Transverse colon (tissue), 4 donors: ENCODE results near the gene PTPN3. TPM values are rescaled to one million over a fixed set of nuclear protein-coding genes. Genes with fewer than 3 reads are reported as not detected.

Experiments
- DNase-seq: peaks from one replicate; pipeline ENCODE4 v3.0.0-alpha.2; 2019
- H3K27ac ChIP-seq, 4 donors: fragments of 200-600 bp; sonication (generic); 2 replicates each; pipeline ENCODE4 v1.5.1; 2016 to 2018; ENCODE audit warnings: inconsistent platforms in 4 of 4
- H3K27me3 ChIP-seq: fragments of 200-600 bp; sonication (generic); 2 replicates; pipeline ENCODE4 v1.5.1; 2017; ENCODE audit warnings: inconsistent platforms
- H3K36me3 ChIP-seq, 4 donors: fragments of 200-600 bp; sonication (generic); 2 replicates each; pipeline ENCODE4 v1.5.1; 2017 to 2019; ENCODE audit warnings: inconsistent platforms in 4 of 4
- H3K4me1 ChIP-seq, 4 donors: fragments of 200-600 bp; sonication (generic); 2 replicates each; pipeline ENCODE4 v1.5.1; 2017 to 2020; ENCODE audit warnings: inconsistent platforms in 4 of 4
- H3K4me3 ChIP-seq, 4 donors: fragments of 200-600 bp; sonication (generic); 1 replicate in 1 of 4; 2 replicates in 3 of 4; pipeline versions ENCODE4 v1.5.1 to v1.6.1; 2017 to 2019; ENCODE audit warnings: inconsistent platforms in 4 of 4
- H3K9me3 ChIP-seq, 2 donors: fragments of 200-600 bp; sonication (generic); 2 replicates each; pipeline ENCODE4 v1.5.1; 2017 to 2019; ENCODE audit warnings: inconsistent platforms in 2 of 2
- EP300 ChIP-seq: sonication (generic); formaldehyde crosslinking; IDR thresholded peaks from one replicate; pipeline ENCODE4 v1.6.1; 2017; ENCODE audit warnings: antibody characterized with exemption, low read depth
- POLR2A ChIP-seq: fragments of 450-650 bp; IDR thresholded peaks from one replicate; pipeline ENCODE4 v1.6.1; 2016; ENCODE audit warnings: antibody characterized with exemption, mild to moderate bottlenecking, moderate library complexity
- POLR2AphosphoS5 ChIP-seq, 3 donors: sonication (generic); formaldehyde crosslinking; IDR thresholded peaks; one replicate each; pipeline ENCODE4 v1.6.1; 2016; ENCODE audit warnings: antibody characterized with exemption in 3 of 3
- WGBS, 2 donors: methylation state at CpG; one replicate each; pipeline ENCODE4 v1.1.5; 2018; ENCODE audit warnings: low coverage in 1 of 2; 5-methylcytosine and 5-hydroxymethylcytosine counted together
- in situ Hi-C, 4 donors: fragments of 200-750 bp; cut with MboI; loops; one replicate each; pipeline versions ENCODE4 v1.15.0 to v1.15.1; 2017; ENCODE audit warnings: low sequenced_read_pairs in 3 of 4, low pct_ligation_motif_present in 1 of 4, low pct_unique_long_range_greater_than_20kb in 1 of 4
- intact Hi-C: fragments of 100-400 bp; cut with DNase I; formaldehyde crosslinking; loops from one replicate; pipeline ENCODE4 v1.15.1; 2023; ENCODE audit warnings: low total_unique reads
- total RNA-seq, 4 donors: library from RNA; depleted of rRNA; stranded (reverse); fragments of >200 nt; gene quantifications; one replicate each; pipeline ENCODE4 v1.1.0, GENCODE V29; 2016
- TF ChIP-seq, protein P1 (sequence below), 5 experiments: fragments of 200-600 bp in 3 of 5; fragments of 450-650 bp in 2 of 5; sonication (generic) in 3 of 5; IDR thresholded peaks; 1 replicate in 2 of 5; 2 replicates in 3 of 5; pipeline ENCODE4 v1.5.1; 2016 to 2017; ENCODE audit warnings: antibody characterized with exemption in 5 of 5, inconsistent platforms in 3 of 5, mild to moderate bottlenecking in 2 of 5, moderate library complexity in 1 of 5

The PTPN3 gene
- total RNA-seq, 4 donors from 2014 or later = 12.7 to 27.0 (median 18.1) TPM

DNA sequence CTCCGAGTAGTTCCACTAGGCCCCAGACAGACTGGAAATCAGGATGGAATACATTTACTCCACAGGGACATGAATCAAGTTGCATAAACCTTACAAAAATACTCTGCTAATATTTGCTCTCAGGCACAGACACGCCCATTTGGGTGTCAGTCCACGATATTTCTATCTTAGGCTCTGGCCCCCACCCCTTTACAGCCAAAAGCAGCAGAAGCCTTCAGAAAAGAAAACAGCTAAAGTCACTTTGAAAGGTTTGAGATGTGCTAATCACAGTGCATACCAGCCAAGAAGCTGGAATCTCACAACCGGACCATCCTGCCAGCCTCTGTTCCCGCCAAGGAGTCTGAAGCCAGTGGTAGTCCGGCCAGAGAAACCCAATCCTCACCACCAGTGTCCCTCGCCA, 22.6 kb downstream of the PTPN3 start:
- intact Hi-C loops = no loop called here
- H3K36me3 ChIP-seq = no peaks in the 10 kb centered on the region
- peaks cover 0 to 41% (median 18%) of the 10 kb centered on the region in 4 donors for H3K4me1 ChIP-seq
- DNase-seq = no peak
- TF ChIP-seq POLR2AphosphoS5 (IDR thresholded peaks at IDR 0.05) = no peak
- TF ChIP-seq, protein P1, sequence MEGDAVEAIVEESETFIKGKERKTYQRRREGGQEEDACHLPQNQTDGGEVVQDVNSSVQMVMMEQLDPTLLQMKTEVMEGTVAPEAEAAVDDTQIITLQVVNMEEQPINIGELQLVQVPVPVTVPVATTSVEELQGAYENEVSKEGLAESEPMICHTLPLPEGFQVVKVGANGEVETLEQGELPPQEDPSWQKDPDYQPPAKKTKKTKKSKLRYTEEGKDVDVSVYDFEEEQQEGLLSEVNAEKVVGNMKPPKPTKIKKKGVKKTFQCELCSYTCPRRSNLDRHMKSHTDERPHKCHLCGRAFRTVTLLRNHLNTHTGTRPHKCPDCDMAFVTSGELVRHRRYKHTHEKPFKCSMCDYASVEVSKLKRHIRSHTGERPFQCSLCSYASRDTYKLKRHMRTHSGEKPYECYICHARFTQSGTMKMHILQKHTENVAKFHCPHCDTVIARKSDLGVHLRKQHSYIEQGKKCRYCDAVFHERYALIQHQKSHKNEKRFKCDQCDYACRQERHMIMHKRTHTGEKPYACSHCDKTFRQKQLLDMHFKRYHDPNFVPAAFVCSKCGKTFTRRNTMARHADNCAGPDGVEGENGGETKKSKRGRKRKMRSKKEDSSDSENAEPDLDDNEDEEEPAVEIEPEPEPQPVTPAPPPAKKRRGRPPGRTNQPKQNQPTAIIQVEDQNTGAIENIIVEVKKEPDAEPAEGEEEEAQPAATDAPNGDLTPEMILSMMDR (IDR thresholded peaks at IDR 0.05) = no peak
- TF ChIP-seq POLR2A = no peak
- no peak for TF ChIP-seq EP300
- no peaks in the 10 kb centered on the region for H3K9me3 ChIP-seq
- in situ Hi-C loops = no loop called here
- 56 to 67% methylated on average over 7 of the region's 7 CpGs for WGBS, 2 donors
- no peaks in the 10 kb centered on the region for H3K27me3 ChIP-seq
- H3K4me3 ChIP-seq = no peak overlapping the region
- H3K27ac ChIP-seq = peak overlapping the region in 3 of 4 donors; percentile 83 to 91 (median 85)

DNA sequence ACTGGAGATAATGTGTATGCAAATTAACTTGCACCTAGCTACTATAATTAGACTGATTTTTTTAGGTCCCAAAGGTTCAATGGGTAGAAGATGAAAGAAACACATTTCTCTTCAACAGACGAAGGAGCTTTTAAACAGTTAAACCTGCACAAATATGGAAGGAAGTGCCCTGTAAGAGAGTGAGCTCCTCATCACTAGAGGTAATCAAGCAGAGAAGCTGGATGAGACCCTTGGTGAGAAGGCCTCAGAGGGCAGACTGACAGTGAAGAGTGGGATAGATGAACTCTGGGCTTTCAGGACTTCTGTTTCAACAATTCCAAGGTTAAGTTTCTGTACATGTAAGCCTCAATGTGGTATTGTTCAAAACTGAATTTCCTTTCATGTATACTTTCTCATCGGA, 23.2 kb downstream of the PTPN3 start:
- intact Hi-C loops = no loop called here
- TF ChIP-seq, protein P1 (IDR thresholded peaks at IDR 0.05) = no peak
- TF ChIP-seq POLR2AphosphoS5 (IDR thresholded peaks at IDR 0.05) (no peak), EP300 (no peak), POLR2A (no peak)
- no peak for DNase-seq
- Histone ChIP-seq H3K27me3 (no peaks in the 10 kb centered on the region), H3K4me1 (peaks cover 0 to 41% (median 18%) of the 10 kb centered on the region in 4 donors), H3K36me3 (no peaks in the 10 kb centered on the region), H3K9me3 (no peaks in the 10 kb centered on the region), H3K4me3 (no peak overlapping the region), H3K27ac (peak overlapping the region in 2 of 4 donors; percentile 38 to 85)
- in situ Hi-C loops = no loop called here
- 80 to 84% methylated on average over 2 of the region's 2 CpGs for WGBS, 2 donors

DNA sequence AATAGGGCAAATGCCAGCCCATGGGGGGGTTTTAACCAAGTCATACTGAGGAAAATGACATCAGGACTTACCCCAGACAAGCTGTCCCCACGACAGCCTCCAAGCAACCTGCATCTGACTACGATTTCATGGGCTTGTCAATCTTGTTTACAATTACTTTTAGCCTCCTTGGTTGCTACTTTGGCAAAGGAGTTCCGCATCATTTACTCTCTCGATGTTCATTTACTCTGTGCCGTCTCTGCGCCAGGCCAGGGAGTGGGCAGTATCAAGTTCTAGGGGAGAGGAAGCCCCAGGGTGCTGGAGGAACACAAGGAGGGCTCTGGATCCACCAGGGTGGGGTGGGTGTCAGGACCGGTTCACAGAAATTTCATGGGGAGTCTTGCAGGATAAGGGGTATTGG, 23.9 kb downstream of the PTPN3 start:
- in situ Hi-C loops = no loop called here
- DNase-seq = no peak
- Histone ChIP-seq H3K4me1 (peaks cover 0 to 41% (median 18%) of the 10 kb centered on the region in 4 donors), H3K4me3 (no peak overlapping the region), H3K9me3 (no peaks in the 10 kb centered on the region), H3K27ac (no peak overlapping the region), H3K27me3 (no peaks in the 10 kb centered on the region), H3K36me3 (no peaks in the 10 kb centered on the region)
- WGBS, 2 donors = 67 to 81% methylated on average over 2 to 7 of the region's 7 CpGs
- TF ChIP-seq EP300 = no peak
- TF ChIP-seq, protein P1 (IDR thresholded peaks at IDR 0.05) = no peak
- TF ChIP-seq POLR2A = no peak
- TF ChIP-seq POLR2AphosphoS5 (IDR thresholded peaks at IDR 0.05) = no peak
- intact Hi-C loops = no loop called here

DNA sequence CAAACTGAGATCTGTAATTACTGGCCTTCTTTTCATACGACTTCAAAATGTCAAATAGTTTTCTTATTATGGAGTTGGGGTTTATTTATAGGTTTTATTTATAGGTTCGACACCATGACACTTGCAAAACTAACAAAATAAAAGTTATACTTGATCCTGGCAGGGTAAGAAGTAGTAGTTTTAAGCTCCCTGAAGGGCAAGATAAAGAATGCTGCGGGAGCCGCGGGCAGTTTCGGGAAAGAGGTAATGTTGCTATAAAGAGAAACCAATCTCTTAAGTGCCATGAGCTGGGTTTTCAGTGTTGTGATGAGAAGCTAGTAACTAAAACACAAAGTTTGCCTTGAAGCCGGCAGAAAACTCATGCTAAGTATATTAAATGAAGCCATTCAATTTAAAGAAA, 24.8 kb downstream of the PTPN3 start:
- Histone ChIP-seq H3K9me3 (no peaks in the 10 kb centered on the region), H3K36me3 (no peaks in the 10 kb centered on the region), H3K4me1 (peaks cover 0 to 37% (median 17%) of the 10 kb centered on the region in 4 donors), H3K4me3 (no peak overlapping the region), H3K27ac (no peak overlapping the region), H3K27me3 (no peaks in the 10 kb centered on the region)
- TF ChIP-seq POLR2AphosphoS5 (IDR thresholded peaks at IDR 0.05) = no peak
- no peak for TF ChIP-seq EP300
- TF ChIP-seq, protein P1 (IDR thresholded peaks at IDR 0.05) = no peak
- no peak for TF ChIP-seq POLR2A
- in situ Hi-C loops = no loop called here
- 66 to 75% methylated on average over 7 of the region's 7 CpGs for WGBS, 2 donors
- intact Hi-C loops = no loop called here
- no peak for DNase-seq
